H1 (cell line): Measurements from ENCODE around the gene GRM4. TPM values are rescaled to one million over a fixed set of nuclear protein-coding genes. Genes with fewer than 3 reads are reported as not detected.

Experiments used
- CHD1 ChIP-seq: IDR thresholded peaks from 2 replicates; pipeline ENCODE4 v1.6.1; 2012; ENCODE audit warnings: low read depth, low read length, improper control_type of control experiment
- CHD2 ChIP-seq: IDR thresholded peaks from 2 replicates; pipeline ENCODE4 v1.6.1; 2012; ENCODE audit warnings: low read length, improper control_type of control experiment
- FOSL1 ChIP-seq: IDR thresholded peaks from 2 replicates; pipeline ENCODE4 v1.6.1; 2011; ENCODE audit warnings: mild to moderate bottlenecking, low read depth, low read length, moderate library complexity; ENCODE audit not compliant: insufficient read depth
- HDAC6 ChIP-seq: IDR thresholded peaks from one replicate; pipeline ENCODE4 v1.7.1; 2012; ENCODE audit warnings: low read depth, mild to moderate bottlenecking, inconsistent platforms, low read length, moderate library complexity
- POLR2A ChIP-seq, 2 experiments: IDR thresholded peaks; 1 replicate in 1 of 2; 2 replicates in 1 of 2; pipeline ENCODE4 v1.6.1; 2011; ENCODE audit warnings: low read depth in 2 of 2, low read length in 2 of 2, mild to moderate bottlenecking in 2 of 2; ENCODE audit errors: control extremely low read depth in 1 of 2
- POLR2AphosphoS5 ChIP-seq: IDR thresholded peaks from 2 replicates; pipeline ENCODE4 v1.6.1; 2011; ENCODE audit warnings: low read depth, low read length
- POU5F1 ChIP-seq: IDR thresholded peaks from 2 replicates; pipeline ENCODE4 v1.6.1; 2011; ENCODE audit warnings: low read depth, mild to moderate bottlenecking, low read length, moderate library complexity
- RFX5 ChIP-seq: IDR thresholded peaks from 2 replicates; pipeline ENCODE4 v1.6.1; 2011; ENCODE audit warnings: low read depth, low read length, improper control_type of control experiment, borderline replicate concordance
- SIX5 ChIP-seq: IDR thresholded peaks from 2 replicates; pipeline ENCODE4 v1.6.1; 2011; ENCODE audit warnings: mild to moderate bottlenecking, low read depth, low read length
- SP2 ChIP-seq: IDR thresholded peaks from 2 replicates; pipeline ENCODE4 v1.6.1; 2012; ENCODE audit warnings: mild to moderate bottlenecking, low read length, inconsistent platforms
- SUZ12 ChIP-seq: fragments of 200-600 bp; sonication (generic); IDR thresholded peaks from 2 replicates; pipeline ENCODE4 v1.6.1; 2012; ENCODE audit warnings: mild to moderate bottlenecking, inconsistent platforms, low read length, moderate library complexity, mixed read lengths
- TAF1 ChIP-seq: IDR thresholded peaks from 2 replicates; pipeline ENCODE4 v1.6.1; 2011; ENCODE audit warnings: mild to moderate bottlenecking, low read depth, low read length
- polyA plus RNA-seq, 7 experiments: library from polyadenylated mRNA; depleted of rRNA in 3 of 7; stranded (reverse) in 5 of 7; unstranded in 2 of 7; fragments of >200 nt in 5 of 7; fragments of 200-250 nt in 2 of 7; gene quantifications; 1 replicate in 5 of 7; 2 replicates in 1 of 7; 4 replicates in 1 of 7; pipeline versions ENCODE4 v1.2.1 to v1.2.3, GENCODE V29; 2011 to 2013; ENCODE audit warnings: missing spikeins in 2 of 7, mixed read lengths in 2 of 7
- total RNA-seq: library from RNA; stranded (reverse); fragmentation: NEBNext Ultra II Directional; extraction: Animal tissue kit (Norgen Biotek cat#: 25700); gene quantifications from 2 replicates; pipeline ENCODE4 v1.2.1, GENCODE V29; 2021

Gene GRM4
- total and polyA plus RNA-seq, 2 of the 8 experiments (the other 6 are each of a cell fraction or from before 2014, with no cell fraction given) = 19.6 to 21.5 TPM

DNA sequence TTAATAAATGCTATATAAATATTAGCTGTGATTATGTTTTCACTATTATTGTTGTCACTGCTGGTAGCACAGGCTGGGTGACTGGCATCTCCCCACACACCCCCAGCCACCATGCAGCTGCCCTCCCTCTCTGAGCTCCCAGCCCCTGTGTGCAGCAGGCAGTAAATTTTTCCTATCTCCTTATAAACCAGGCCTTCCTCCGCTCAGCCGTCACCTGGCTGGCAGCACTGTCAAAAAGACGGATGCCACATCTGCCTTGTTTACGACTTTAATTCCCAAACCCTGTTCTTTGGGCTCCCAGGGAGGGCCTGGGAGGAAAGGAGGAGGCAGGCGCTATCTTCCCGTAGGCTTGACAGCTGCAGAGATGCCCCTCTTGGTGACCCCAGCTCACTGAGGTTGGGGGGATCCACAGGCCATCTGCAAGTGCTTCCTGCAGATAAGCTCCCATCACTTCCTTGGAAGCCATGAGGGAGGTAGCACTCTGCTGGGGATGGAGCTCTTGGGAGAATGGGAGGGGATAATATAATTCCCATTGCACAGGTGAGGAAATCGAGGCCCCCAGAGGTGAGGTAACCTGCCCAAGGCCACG lies 94.5 kb downstream of the GRM4 start (continued):
- TF ChIP-seq POU5F1 (no peak), TAF1 (no peak), CHD2 (no peak), POLR2AphosphoS5 (no peak), HDAC6 (no peak), SP2 (no peak), FOSL1 (no peak), CHD1 (no peak), RFX5 (no peak), SUZ12 (no peak), SIX5 (no peak), POLR2A (IDR thresholded peaks at IDR 0.05; ENCODE audit: control extremely low read depth in 1 of 2, low read depth in 2 of 2, low read length in 2 of 2) (no peak)
